Mammary epithelial cell (primary cell): ENCODE measurements around the gene ZCCHC24.

ENCODE experiments used
- EZH2 ChIP-seq: IDR thresholded peaks from 2 replicates; pipeline ENCODE4 v1.6.1; 2012; ENCODE audit warnings: low read length, inconsistent platforms, borderline replicate concordance
- TF ChIP-seq, protein P1 (sequence below), 2 donors: IDR thresholded peaks in 1 of 2; conservative IDR thresholded peaks in 1 of 2; 2 replicates each; pipeline ENCODE4 v1.5.1; 2011 to 2012; ENCODE audit warnings: inconsistent platforms in 2 of 2, low read length in 2 of 2, mild to moderate bottlenecking in 2 of 2, control low read depth in 1 of 2, low read depth in 1 of 2; ENCODE audit not compliant: insufficient read depth in 1 of 2; ENCODE audit errors: extremely low read depth in 1 of 2

DNA sequence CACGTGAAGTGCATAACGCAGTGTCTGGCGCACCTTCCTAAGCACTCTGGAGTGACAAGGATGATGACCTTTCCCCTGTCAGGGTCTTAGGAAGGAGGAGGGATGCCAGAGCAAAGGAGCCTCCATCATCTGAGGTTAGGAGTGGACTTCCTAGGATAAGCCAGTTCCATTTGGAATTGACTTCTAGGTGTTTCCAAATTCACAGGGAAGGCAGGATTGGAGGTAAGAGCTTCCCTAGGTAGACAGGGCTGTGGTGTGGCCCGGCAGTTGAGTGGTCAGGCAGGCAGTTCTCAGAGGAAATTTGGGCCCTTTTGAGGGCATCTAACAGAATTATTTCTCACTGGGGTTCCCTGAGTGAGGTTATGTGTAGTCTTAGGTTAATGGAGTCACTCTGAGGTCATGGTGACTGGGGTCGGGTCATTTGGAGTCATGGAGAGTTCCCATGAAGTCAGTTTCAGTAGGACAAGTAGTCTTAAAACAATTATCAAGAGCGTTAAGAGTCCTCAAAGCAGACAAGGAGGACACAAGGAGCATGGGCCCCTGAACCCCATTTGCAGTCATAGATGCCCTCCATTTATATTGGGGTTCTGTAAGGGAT lies 89.9 kb downstream of the ZCCHC24 start:
- TF ChIP-seq, protein P1, sequence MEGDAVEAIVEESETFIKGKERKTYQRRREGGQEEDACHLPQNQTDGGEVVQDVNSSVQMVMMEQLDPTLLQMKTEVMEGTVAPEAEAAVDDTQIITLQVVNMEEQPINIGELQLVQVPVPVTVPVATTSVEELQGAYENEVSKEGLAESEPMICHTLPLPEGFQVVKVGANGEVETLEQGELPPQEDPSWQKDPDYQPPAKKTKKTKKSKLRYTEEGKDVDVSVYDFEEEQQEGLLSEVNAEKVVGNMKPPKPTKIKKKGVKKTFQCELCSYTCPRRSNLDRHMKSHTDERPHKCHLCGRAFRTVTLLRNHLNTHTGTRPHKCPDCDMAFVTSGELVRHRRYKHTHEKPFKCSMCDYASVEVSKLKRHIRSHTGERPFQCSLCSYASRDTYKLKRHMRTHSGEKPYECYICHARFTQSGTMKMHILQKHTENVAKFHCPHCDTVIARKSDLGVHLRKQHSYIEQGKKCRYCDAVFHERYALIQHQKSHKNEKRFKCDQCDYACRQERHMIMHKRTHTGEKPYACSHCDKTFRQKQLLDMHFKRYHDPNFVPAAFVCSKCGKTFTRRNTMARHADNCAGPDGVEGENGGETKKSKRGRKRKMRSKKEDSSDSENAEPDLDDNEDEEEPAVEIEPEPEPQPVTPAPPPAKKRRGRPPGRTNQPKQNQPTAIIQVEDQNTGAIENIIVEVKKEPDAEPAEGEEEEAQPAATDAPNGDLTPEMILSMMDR (conservative IDR thresholded peaks at IDR 0.05 in 1 of 2, IDR thresholded peaks at IDR 0.05 in 1 of 2; ENCODE audit: extremely low read depth in 1 of 2, insufficient read depth in 1 of 2, low read depth in 1 of 2, low read length in 2 of 2), result no peak
- no peak for TF ChIP-seq EZH2
